Measurements from ENCODE around the gene LMBR1.

DNA sequence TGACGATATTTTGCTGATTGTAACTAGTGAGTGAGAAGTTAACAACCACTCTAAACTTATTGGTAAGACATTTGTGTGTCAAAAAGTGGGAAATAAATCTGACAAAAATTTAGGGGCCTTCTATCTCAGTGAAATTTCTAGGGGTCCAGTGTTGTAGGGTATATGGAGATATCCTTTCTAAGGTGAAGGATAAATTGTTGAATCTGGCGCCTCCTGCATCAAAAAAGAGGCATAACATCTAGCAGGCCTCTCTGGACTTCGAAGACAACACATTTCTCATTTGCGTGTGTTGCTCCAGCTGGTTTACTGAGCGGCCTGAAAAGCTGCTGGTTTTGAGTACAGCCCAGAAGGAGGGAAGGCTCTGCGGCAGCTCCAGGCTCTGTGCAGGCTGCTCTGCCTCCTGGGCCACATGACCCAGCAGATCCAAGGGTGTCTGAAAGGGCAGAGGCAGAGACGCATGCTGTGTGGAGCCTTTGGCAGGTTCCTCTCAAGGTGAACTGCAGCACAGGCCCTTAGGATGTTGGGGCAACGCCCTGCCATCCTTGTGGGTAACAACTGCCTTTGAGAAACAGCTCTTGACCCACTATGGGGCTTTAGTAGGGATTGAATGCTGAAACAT is 72.4 kb downstream of the LMBR1 start:
- TF ChIP-seq EZH2 (IDR thresholded peaks at IDR 0.05) (no peak), POLR2AphosphoS5 (IDR thresholded peaks at IDR 0.05; ENCODE audit: borderline replicate concordance, low read depth, low read length) (no peak), FOXP2 (optimal IDR thresholded peaks at IDR 0.05; ENCODE audit: control extremely low read depth, extremely low read length, insufficient read depth) (no peak)

Measured in SK-N-MC (cell line).